OCI-LY7 (cell line): ENCODE data around the gene CD1E.

Experiments used
- EZH2phosphoT487 ChIP-seq: fragments of 200-600 bp; sonication (generic); IDR thresholded peaks from 2 replicates; pipeline ENCODE4 v1.6.1; 2018; ENCODE audit warnings: low read depth, borderline replicate concordance, mild to moderate bottlenecking, mixed run types, antibody characterized with exemption, low read length, moderate library complexity, mixed read lengths
- TF ChIP-seq, protein P1 (sequence below): fragments of 200-600 bp; sonication (generic); conservative IDR thresholded peaks from 2 replicates; pipeline ENCODE4 v1.5.1; 2014; ENCODE audit warnings: mild to moderate bottlenecking, antibody characterized with exemption, low read length, moderate library complexity, mixed read lengths

- TF ChIP-seq, protein P1, sequence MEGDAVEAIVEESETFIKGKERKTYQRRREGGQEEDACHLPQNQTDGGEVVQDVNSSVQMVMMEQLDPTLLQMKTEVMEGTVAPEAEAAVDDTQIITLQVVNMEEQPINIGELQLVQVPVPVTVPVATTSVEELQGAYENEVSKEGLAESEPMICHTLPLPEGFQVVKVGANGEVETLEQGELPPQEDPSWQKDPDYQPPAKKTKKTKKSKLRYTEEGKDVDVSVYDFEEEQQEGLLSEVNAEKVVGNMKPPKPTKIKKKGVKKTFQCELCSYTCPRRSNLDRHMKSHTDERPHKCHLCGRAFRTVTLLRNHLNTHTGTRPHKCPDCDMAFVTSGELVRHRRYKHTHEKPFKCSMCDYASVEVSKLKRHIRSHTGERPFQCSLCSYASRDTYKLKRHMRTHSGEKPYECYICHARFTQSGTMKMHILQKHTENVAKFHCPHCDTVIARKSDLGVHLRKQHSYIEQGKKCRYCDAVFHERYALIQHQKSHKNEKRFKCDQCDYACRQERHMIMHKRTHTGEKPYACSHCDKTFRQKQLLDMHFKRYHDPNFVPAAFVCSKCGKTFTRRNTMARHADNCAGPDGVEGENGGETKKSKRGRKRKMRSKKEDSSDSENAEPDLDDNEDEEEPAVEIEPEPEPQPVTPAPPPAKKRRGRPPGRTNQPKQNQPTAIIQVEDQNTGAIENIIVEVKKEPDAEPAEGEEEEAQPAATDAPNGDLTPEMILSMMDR: no peak
- no peak for TF ChIP-seq EZH2phosphoT487
Measured at GRCh38 chr1:158327481-158327880, 26.2 kb upstream of the CD1E start.
